Adrenal gland (tissue), 12 donors: ENCODE data around the gene PARVB. TPM values are rescaled to one million over a fixed set of nuclear protein-coding genes. Genes with fewer than 3 reads are reported as not detected.

ENCODE experiments used
- DNase-seq, 7 donors: peaks; one replicate each; pipeline ENCODE4 v3.0.0-alpha.2; 2019 to 2020
- H3K27ac ChIP-seq, 5 donors: fragments of 200-600 bp; sonication (generic) in 4 of 5; 1 replicate in 3 of 5; 2 replicates in 2 of 5; pipeline versions ENCODE4 v1.5.1 to v1.8.0; 2016 to 2020; ENCODE audit warnings: mild to moderate bottlenecking in 1 of 5
- H3K27me3 ChIP-seq: fragments of 200-600 bp; 2 replicates; pipeline ENCODE4 v1.8.0; 2021
- H3K36me3 ChIP-seq, 2 donors: fragments of 200-600 bp; replicated peaks in 1 of 2; 1 replicate in 1 of 2; 2 replicates in 1 of 2; pipeline versions ENCODE4 v1.5.1 to v1.8.0; 2018 to 2022
- H3K4me1 ChIP-seq, 2 donors: fragments of 200-600 bp; replicated peaks in 1 of 2; 1 replicate in 1 of 2; 2 replicates in 1 of 2; pipeline versions ENCODE4 v1.5.1 to v1.8.0; 2018 to 2021
- H3K4me3 ChIP-seq, 4 donors: fragments of 200-600 bp; sonication (generic) in 3 of 4; one replicate each; pipeline ENCODE4 v1.5.1; 2016 to 2018
- H3K9me3 ChIP-seq, 3 donors: fragments of 200-600 bp; sonication (generic) in 1 of 3; replicated peaks in 1 of 3; 1 replicate in 2 of 3; 2 replicates in 1 of 3; pipeline versions ENCODE4 v1.5.1 to v1.8.0; 2016 to 2021
- CTCF ChIP-seq, 6 experiments: fragments of 450-650 bp in 4 of 6; fragments of 200-600 bp in 2 of 6; sonication (generic) in 1 of 6; IDR thresholded peaks; 1 replicate in 5 of 6; 2 replicates in 1 of 6; pipeline versions ENCODE4 v1.5.1 to v1.8.0; 2016 to 2021; ENCODE audit warnings: antibody characterized with exemption in 6 of 6, mild to moderate bottlenecking in 2 of 6, moderate library complexity in 1 of 6
- POLR2A ChIP-seq, 2 donors: fragments of 450-650 bp; IDR thresholded peaks; one replicate each; pipeline ENCODE4 v1.6.1; 2017; ENCODE audit warnings: antibody characterized with exemption in 2 of 2, mild to moderate bottlenecking in 2 of 2, moderate library complexity in 1 of 2
- WGBS, 4 donors: extraction: QIAGEN DNeasy Blood & Tissue Kit in 2 of 4; methylation state at CpG; one replicate each; pipeline versions ENCODE4 v1.1.5 to v1.1.7; 2013 to 2017; 5-methylcytosine and 5-hydroxymethylcytosine counted together
- intact Hi-C, 2 donors: fragments of 100-400 bp; cut with DNase I; formaldehyde crosslinking; loops; one replicate each; pipeline versions ENCODE4 v1.14.1 to v1.15.0; 2022 to 2023
- polyA plus RNA-seq, 3 donors: library from polyadenylated mRNA; stranded (reverse); fragments of 200-250 nt in 2 of 3; fragments of 350-450 nt in 1 of 3; fragmentation: Illumina TruSeq in 1 of 3; extraction: RNeasy Lipid Tissue Mini Kit (QIAGEN cat#74804) in 1 of 3; gene quantifications; one replicate each; pipeline ENCODE4 v1.2.3, GENCODE V29; 2013 to 2014
- total RNA-seq, 9 donors: library from RNA; depleted of rRNA in 4 of 9; stranded (reverse); fragments of >200 nt in 4 of 9; fragments of 120-200 nt in 1 of 9; fragmentation: NEBNext Ultra II Directional in 1 of 9; extraction: Animal tissue kit (Norgen Biotek cat#: 25700) in 1 of 9; gene quantifications; one replicate each; pipeline versions ENCODE4 v1.1.0 to v1.2.4, GENCODE V29; 2013 to 2023
- donor health status: healthy with polysubstance abuse.
- donor health status: Bipolar disorder and iron deficiency.
- donor health status: DM: yes; HTN: yes; CAD: no.
- donor health status: DM: no; HTN: no; CAD: no.
- donor health status: DM: no; HTN: no; CAD: no.
- donor health status: DM: yes; HTN: yes; CAD: no.

PARVB gene
- total and polyA plus RNA-seq, 12 donors, result 16.9 to 77.6 (median 45.9) TPM

GRCh38 chr22:44147821-44148574 lies 123.9 kb downstream of the PARVB start:
- WGBS, 4 donors, result 76 to 83% (median 81%) methylated on average over 24 to 27 of the region's 27 CpGs
- intact Hi-C loops, result no loop called here
- no peak for DNase-seq

GRCh38 chr22:44151676-44152075 lies 127.6 kb downstream of the PARVB start:
- no peaks in the 10 kb centered on the region for H3K36me3 ChIP-seq

More at GRCh38 chr22:44147821-44148574, 123.9 kb downstream of the PARVB start:
- Histone ChIP-seq H3K36me3 (no peaks in the 10 kb centered on the region), H3K4me3 (no peak overlapping the region), H3K9me3 (no peaks in the 10 kb centered on the region), H3K27ac (no peak overlapping the region), H3K4me1 (no peaks in the 10 kb centered on the region), H3K27me3 (no peaks in the 10 kb centered on the region)
- no peak for TF ChIP-seq POLR2A (IDR thresholded peaks at IDR 0.05)

GRCh38 chr22:44153710-44154109 lies 129.6 kb downstream of the PARVB start:
- Histone ChIP-seq H3K27me3 (no peaks in the 10 kb centered on the region), H3K4me1 (no peaks in the 10 kb centered on the region), H3K36me3 (no peaks in the 10 kb centered on the region), H3K9me3 (no peaks in the 10 kb centered on the region), H3K4me3 (no peak overlapping the region), H3K27ac (no peak overlapping the region)
- no peak for DNase-seq
- intact Hi-C loops, result no loop called here
- TF ChIP-seq CTCF (IDR thresholded peaks at IDR 0.05) (no peak), POLR2A (IDR thresholded peaks at IDR 0.05) (no peak)
- 78 to 90% (median 86%) methylated on average over 10 of the region's 10 CpGs for WGBS, 4 donors

More at GRCh38 chr22:44151676-44152075, 127.6 kb downstream of the PARVB start:
- no peaks in the 10 kb centered on the region for H3K9me3 ChIP-seq
- intact Hi-C loops, result no loop called here
- no peak for DNase-seq
- no peaks in the 10 kb centered on the region for H3K27me3 ChIP-seq
- 85 to 91% (median 89%) methylated on average over 4 of the region's 4 CpGs for WGBS, 4 donors
- no peak overlapping the region for H3K4me3 ChIP-seq
- H3K4me1 ChIP-seq, result no peaks in the 10 kb centered on the region
- no peak overlapping the region for H3K27ac ChIP-seq
- TF ChIP-seq POLR2A (IDR thresholded peaks at IDR 0.05) (no peak), CTCF (IDR thresholded peaks at IDR 0.05) (no peak)

- H3K27me3 ChIP-seq, result no peaks in the 10 kb centered on the region
- TF ChIP-seq POLR2A (IDR thresholded peaks at IDR 0.05) (no peak), CTCF (IDR thresholded peaks at IDR 0.05) (no peak)
- WGBS, 4 donors, result 71 to 93% (median 85%) methylated on average over 2 of the region's 2 CpGs
- no peak overlapping the region for H3K27ac ChIP-seq
- no peak overlapping the region for H3K4me3 ChIP-seq
- no peaks in the 10 kb centered on the region for H3K4me1 ChIP-seq
- intact Hi-C loops, result no loop called here
- no peak for DNase-seq
- no peaks in the 10 kb centered on the region for H3K36me3 ChIP-seq
- no peaks in the 10 kb centered on the region for H3K9me3 ChIP-seq
Observed at GRCh38 chr22:44154436-44154942, 130.4 kb downstream of the PARVB start.
